GM19238 (cell line): Measurements from ENCODE around the gene OIP5.
"Not testable (repeated sequence)": the region's sequence is repeated elsewhere in the genome, so short reads cannot be mapped to it uniquely, and the experiment has no call there.

ENCODE experiments used
- DNase-seq: peaks from one replicate; pipeline ENCODE4 v3.0.0; 2011; ENCODE audit warnings: low spot score; ENCODE audit not compliant: insufficient read length

OIP5 gene

GRCh38 chr15:41332194-41333025, at the start of gene OIP5, which contains the start of gene NUSAP1:
TSS of gene OIP5 (minus strand) at chr15:41332591. CDS start at chr15:41332561, 30 bp downstream.
TSS of gene NUSAP1 (plus strand) at chr15:41332881. CDS start at chr15:41332958, 77 bp downstream.
- DNase-seq: peak; percentile 93

GRCh38 chr15:41377978-41378377, 45.6 kb upstream of the OIP5 start:
- DNase-seq: no peak

GRCh38 chr15:41367418-41367817, 35.0 kb upstream of the OIP5 start:
- no peak for DNase-seq

- DNase-seq: no peak
These were observed 22.0 kb upstream of the OIP5 start for GRCh38 chr15:41354371-41354770.

DNA sequence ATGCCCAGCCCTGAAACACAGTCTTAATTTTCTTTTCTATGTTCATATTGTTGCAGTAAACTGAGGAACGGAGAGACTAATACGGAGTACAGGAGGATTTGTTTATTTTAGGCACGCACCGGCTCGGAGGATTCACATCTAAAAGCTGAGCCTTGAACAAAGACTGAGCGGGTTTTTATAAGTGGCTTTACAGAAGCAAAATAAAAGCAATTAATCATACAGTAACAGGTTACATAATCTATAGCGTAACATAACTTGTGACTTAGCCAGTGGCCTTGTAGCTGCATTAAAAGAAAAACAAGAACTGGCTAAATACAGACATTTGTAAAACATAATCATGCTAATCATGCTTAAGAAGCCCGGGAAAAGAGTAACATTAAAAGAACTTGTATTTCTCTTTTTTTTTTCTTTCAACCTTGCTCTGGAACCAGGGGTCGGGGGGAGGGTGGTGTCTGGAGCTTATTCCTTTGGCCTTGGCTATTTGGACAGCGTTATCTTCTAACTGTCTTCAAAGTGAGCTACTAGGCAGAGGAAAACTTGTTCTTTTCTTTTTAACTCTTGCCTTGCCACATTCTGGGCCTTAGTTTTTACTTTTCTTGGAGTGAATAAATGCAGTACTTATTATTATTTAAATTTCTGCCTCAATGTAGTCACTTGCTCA, 17.8 kb upstream of the OIP5 start:
- DNase-seq: no peak

DNA sequence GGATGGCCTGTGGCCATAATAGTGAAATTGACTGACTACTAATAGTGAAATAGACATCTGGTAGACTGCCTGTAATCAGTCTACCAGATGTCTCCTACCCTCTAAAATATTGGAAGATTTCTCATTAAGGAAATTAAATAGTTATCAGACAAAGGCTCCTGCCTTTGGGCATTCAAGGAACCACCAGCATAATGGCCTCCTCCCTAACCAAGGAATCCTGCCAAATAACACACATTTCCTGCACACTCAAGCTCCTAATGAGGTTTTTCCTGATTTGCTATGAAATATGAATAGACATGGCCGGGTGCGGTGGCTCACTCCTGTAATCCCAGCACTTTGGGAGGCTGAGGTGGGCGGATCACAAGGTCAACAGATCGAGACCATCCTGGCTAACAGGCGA, 14.8 kb upstream of the OIP5 start:
- DNase-seq: no peak

GRCh38 chr15:41341519-41341918, 9.1 kb upstream of the OIP5 start:
- DNase-seq: no peak

DNA sequence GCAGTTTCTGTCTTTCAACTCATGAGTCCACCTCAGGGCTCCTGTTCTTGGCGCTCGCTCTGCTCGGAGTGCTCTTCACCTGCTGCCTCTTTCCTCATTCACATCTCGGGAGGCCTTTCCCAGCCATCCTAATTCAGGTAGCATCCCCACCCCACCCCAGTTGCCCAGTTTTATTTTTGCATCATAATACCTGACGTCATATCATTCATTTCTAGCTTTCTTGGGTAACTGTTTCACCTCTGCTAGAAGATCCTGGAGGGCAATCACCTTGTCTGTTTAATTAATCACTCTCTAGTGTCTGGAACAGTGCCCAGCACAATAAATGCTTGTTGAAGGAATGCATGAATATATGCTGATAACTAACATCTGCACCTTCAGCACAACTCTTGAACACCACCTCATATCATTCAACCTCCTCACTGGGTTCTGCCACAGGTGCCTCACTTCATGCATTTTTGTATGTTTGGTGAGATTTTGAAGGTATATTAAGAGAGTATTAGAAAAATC, 7.9 kb upstream of the OIP5 start:
- DNase-seq: no peak

- no peak for DNase-seq
These were observed 5.5 kb upstream of the OIP5 start for GRCh38 chr15:41337631-41338522.

GRCh38 chr15:41337047-41337446, 4.7 kb upstream of the OIP5 start:
- no peak for DNase-seq

GRCh38 chr15:41336549-41336948, 4.2 kb upstream of the OIP5 start:
- DNase-seq: no peak

DNA sequence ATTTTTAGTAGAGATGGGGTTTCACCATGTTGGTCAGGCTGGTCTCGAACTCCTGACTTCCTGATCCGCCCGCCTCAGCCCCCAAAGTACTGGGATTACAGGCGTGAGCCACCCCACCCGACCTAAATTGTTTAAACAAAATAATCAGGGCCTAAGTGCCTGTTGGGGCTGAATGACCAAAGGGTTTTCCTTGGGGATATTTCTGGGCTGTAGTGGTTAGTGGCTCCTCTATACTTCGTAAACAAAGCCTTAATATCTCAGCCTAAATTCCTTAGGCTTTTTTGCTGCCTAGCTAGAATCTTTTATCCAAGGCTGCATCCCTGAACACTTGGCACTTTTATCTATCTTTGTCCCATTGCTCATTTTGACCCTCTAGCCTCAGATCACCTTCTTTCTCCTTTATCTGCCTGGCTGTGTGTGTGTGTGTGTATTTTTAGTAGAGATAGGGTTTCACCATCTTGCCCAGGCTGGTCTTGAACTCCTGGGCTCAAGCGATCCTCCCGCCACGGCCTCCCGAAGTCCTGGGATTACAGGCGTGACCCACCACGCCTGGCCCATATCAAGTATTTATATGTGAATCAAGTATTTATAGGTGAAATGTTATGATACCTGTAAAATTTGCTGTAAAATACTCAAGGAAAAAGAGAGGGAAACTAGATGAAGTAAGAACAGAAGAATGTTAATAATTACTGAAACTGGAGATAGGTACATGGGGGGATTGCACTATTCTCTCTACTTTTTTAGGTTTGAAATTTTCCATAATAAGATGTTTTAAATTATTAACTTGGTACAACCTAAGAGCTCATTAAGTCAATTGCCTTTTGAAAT, 2.1 kb upstream of the OIP5 start:
- no peak for DNase-seq

- peak; percentile 30 for DNase-seq
These were observed 703 bp upstream of the OIP5 start for GRCh38 chr15:41333026-41333562.

- no peak for DNase-seq
These were observed 578 bp downstream of the OIP5 start for GRCh38 chr15:41331833-41332193.

GRCh38 chr15:41331281-41331680, 1.1 kb downstream of the OIP5 start:
- no peak for DNase-seq

- peak; percentile 6 for DNase-seq
These were observed 8.8 kb downstream of the OIP5 start for GRCh38 chr15:41323611-41324010.

DNA sequence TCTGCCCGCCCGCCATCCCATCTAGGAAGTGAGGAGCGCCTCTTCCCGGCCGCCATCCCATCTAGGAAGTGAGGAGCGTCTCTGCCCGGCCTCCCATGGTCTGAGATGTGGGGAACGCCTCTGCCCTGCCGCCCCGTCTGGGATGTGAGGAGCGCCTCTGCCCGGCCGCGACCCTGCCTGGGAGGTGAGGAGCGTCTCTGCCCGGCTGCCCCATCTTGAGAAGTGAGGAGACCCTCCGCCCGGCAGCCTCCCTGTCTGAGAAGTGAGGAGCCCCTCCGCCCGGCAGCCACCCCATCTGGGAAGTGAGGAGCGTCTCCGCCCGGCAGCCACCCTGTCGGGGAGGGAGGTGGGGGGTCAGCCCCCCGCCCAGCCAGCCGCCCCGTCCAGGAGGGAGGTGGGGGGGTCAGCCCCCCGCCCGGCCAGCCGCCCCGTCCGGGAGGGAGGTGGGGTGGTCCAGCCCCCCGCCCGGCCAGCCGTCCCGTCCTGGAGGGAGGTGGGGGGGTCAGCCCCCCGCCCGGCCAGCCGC, 11.5 kb downstream of the OIP5 start:
- not testable (repeated sequence) for DNase-seq

DNA sequence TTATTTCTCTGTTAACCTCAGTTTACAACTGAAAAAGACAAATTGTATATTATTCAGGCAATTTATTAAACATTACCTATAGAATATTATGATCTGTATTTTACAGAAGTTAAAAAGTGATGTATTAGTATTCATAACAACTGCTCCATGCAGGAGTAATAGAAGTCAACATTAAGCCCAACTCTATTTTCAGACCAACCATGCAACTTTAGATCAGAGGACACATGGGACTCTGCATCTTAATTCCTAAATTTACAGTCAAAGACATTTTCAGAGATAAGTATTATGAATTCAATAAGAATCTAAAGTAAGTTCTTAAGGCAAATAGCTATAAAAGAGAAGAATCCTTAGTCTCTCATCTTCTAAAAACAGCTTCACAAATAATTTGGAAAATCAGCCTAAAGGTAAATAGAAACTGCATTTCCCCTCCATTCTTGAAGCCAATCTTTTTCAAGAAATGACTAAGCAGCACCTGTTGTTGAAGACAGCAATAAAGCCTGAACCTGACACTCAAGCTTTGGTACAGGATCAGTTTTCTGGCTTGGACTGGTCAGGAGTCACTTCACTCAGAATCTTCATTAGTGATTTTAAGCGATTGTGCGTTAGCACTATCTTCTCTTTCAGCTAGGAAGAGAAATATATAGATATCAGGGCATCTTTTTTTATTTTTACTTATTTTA, 23.0 kb downstream of the OIP5 start:
- no peak for DNase-seq

DNA sequence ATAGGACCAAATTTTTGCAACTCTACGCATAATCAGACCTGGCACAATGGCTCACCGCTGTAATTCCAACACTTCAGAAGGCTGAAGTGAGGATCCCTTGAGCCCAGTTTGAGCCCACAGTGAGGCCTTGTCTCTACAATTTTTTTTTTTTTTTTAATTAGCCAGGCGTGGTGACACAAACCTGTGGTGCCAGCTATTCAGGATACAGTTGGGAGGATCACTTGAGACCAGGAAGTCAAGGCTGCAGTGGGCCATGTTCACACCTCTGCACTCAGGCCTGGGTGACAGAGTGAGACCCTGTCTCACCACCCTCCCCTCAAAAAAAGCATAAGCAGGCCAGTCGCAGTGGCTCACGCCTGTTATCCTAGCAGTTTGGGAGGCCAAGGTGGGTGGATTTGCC, 24.7 kb downstream of the OIP5 start:
- no peak for DNase-seq
